OCI-LY1 (cell line): ENCODE data around the gene CKAP2L.

Source experiments
- H2AFZ ChIP-seq: fragments of 200-600 bp; sonication (generic), shearing (Covaris generic); 2 replicates; pipeline ENCODE4 v1.6.0; 2014; ENCODE audit warnings: antibody characterized with exemption, mild to moderate bottlenecking, low read length
- H3F3A ChIP-seq: fragments of 200-600 bp; sonication (generic), shearing (Covaris generic); 2 replicates; pipeline ENCODE4 v1.6.0; 2014; ENCODE audit warnings: mild to moderate bottlenecking, antibody characterized with exemption, low read length, moderate library complexity; ENCODE audit not compliant: insufficient read depth
- H3K27ac ChIP-seq: fragments of 200-600 bp; sonication (generic); 2 replicates; pipeline ENCODE4 v1.5.1; 2014; ENCODE audit warnings: low read length, mixed run types, mild to moderate bottlenecking, low read depth; ENCODE audit not compliant: poor library complexity, severe bottlenecking
- H3K27me3 ChIP-seq: fragments of 200-600 bp; sonication (generic); 2 replicates; pipeline ENCODE4 v1.6.0; 2014; ENCODE audit warnings: antibody characterized with exemption, mild to moderate bottlenecking, low read length, moderate library complexity; ENCODE audit not compliant: insufficient read depth
- H3K36me3 ChIP-seq: fragments of 200-600 bp; sonication (generic); 2 replicates; pipeline ENCODE4 v1.6.1; 2014; ENCODE audit warnings: mild to moderate bottlenecking, antibody characterized with exemption, low read length, moderate library complexity, mixed read lengths; ENCODE audit not compliant: insufficient read depth
- H3K4me1 ChIP-seq: fragments of 200-600 bp; sonication (generic); 2 replicates; pipeline ENCODE4 v1.5.1; 2014; ENCODE audit warnings: mild to moderate bottlenecking, low read length, moderate library complexity; ENCODE audit not compliant: insufficient read depth, severe bottlenecking
- H3K4me2 ChIP-seq: fragments of 200-600 bp; sonication (generic), shearing (Covaris generic); 2 replicates; pipeline ENCODE4 v1.6.1; 2014; ENCODE audit warnings: low read length
- H3K4me3 ChIP-seq: fragments of 200-600 bp; sonication (generic); 2 replicates; pipeline ENCODE4 v1.5.1; 2014; ENCODE audit warnings: low read length, low read depth, mild to moderate bottlenecking, mixed read lengths; ENCODE audit not compliant: poor library complexity, severe bottlenecking
- H3K79me2 ChIP-seq: fragments of 200-600 bp; shearing (Covaris generic); 2 replicates; pipeline ENCODE4 v1.6.1; 2016; ENCODE audit warnings: mixed run types, low read length, mixed read lengths; ENCODE audit not compliant: insufficient read depth
- H3K9ac ChIP-seq: fragments of 200-600 bp; sonication (generic), shearing (Covaris generic); 2 replicates; pipeline ENCODE4 v1.6.1; 2014; ENCODE audit warnings: mild to moderate bottlenecking, low read length, mixed read lengths
- H3K9me2 ChIP-seq: fragments of 200-600 bp; sonication (generic), shearing (Covaris generic); 2 replicates; pipeline ENCODE4 v1.6.1; 2014; ENCODE audit warnings: low read depth, mild to moderate bottlenecking, low read length, mixed read lengths
- H3K9me3 ChIP-seq: fragments of 200-600 bp; shearing (Covaris generic); 2 replicates; pipeline ENCODE4 v1.6.1; 2014; ENCODE audit warnings: low read length, mixed read lengths
- H4K20me1 ChIP-seq: fragments of 200-600 bp; sonication (generic), shearing (Covaris generic); 2 replicates; pipeline ENCODE4 v1.6.0; 2016; ENCODE audit warnings: mild to moderate bottlenecking, low read length; ENCODE audit not compliant: insufficient read depth
- CTCF ChIP-seq: fragments of 200-600 bp; sonication (generic), shearing (Covaris generic); IDR thresholded peaks from 2 replicates; pipeline ENCODE4 v1.5.1; 2017; ENCODE audit warnings: mild to moderate bottlenecking, antibody characterized with exemption, low read length, moderate library complexity, mixed read lengths
- EZH2 ChIP-seq: fragments of 200-600 bp; sonication (generic), shearing (Covaris generic); IDR thresholded peaks from 2 replicates; pipeline ENCODE4 v1.8.0; 2017; ENCODE audit warnings: borderline replicate concordance, mixed run types, mild to moderate bottlenecking, antibody characterized with exemption, low read length, moderate library complexity, mixed read lengths

Gene CKAP2L

GRCh38 chr2:112812318-112813267 is 48.2 kb upstream of the CKAP2L start:
- H3K79me2 ChIP-seq = no peaks in the 10 kb centered on the region
- no peaks in the 10 kb centered on the region for H3F3A ChIP-seq
- no peak overlapping the region for H3K4me2 ChIP-seq
- H3K27ac ChIP-seq = no peak overlapping the region
- no peaks in the 10 kb centered on the region for H4K20me1 ChIP-seq
- H3K9me3 ChIP-seq = peaks cover under 1% of the 10 kb centered on the region; the same call in 1 of the 2 replicates
- H2AFZ ChIP-seq = no peak overlapping the region
- H3K27me3 ChIP-seq = 0 out of 2 replicates have a peak, but pooled peaks cover 7% of the 10 kb centered on the region
- no peak for TF ChIP-seq EZH2
- TF ChIP-seq CTCF = no peak
- H3K4me3 ChIP-seq = no peak overlapping the region
- no peaks in the 10 kb centered on the region for H3K4me1 ChIP-seq
- no peaks in the 10 kb centered on the region for H3K9me2 ChIP-seq
- no peaks in the 10 kb centered on the region for H3K36me3 ChIP-seq
- no peak overlapping the region for H3K9ac ChIP-seq

GRCh38 chr2:112811841-112812306 is 47.5 kb upstream of the CKAP2L start:
- H3K9me3 ChIP-seq = peaks cover 3% of the 10 kb centered on the region; the same call in 1 of the 2 replicates
- no peak overlapping the region for H3K4me3 ChIP-seq
- H2AFZ ChIP-seq = no peak overlapping the region
- H3K4me2 ChIP-seq = no peak overlapping the region
- no peaks in the 10 kb centered on the region for H3K79me2 ChIP-seq
- H3K36me3 ChIP-seq = no peaks in the 10 kb centered on the region
- 0 out of 2 replicates have a peak, but pooled peaks cover 7% of the 10 kb centered on the region for H3K27me3 ChIP-seq
- H3K9me2 ChIP-seq = no peaks in the 10 kb centered on the region
- H3K4me1 ChIP-seq = no peaks in the 10 kb centered on the region
- no peaks in the 10 kb centered on the region for H4K20me1 ChIP-seq
- no peak overlapping the region for H3K27ac ChIP-seq
- no peak for TF ChIP-seq EZH2
- no peak for TF ChIP-seq CTCF
- H3K9ac ChIP-seq = no peak overlapping the region
- H3F3A ChIP-seq = no peaks in the 10 kb centered on the region

- no peaks in the 10 kb centered on the region for H3F3A ChIP-seq
- no peaks in the 10 kb centered on the region for H4K20me1 ChIP-seq
- no peaks in the 10 kb centered on the region for H3K79me2 ChIP-seq
- no peak overlapping the region for H3K4me3 ChIP-seq
- H3K9ac ChIP-seq = no peak overlapping the region
- 0 out of 2 replicates have a peak, but pooled peaks cover 7% of the 10 kb centered on the region for H3K27me3 ChIP-seq
- H3K27ac ChIP-seq = no peak overlapping the region
- H3K9me2 ChIP-seq = no peaks in the 10 kb centered on the region
- no peak overlapping the region for H2AFZ ChIP-seq
- no peaks in the 10 kb centered on the region for H3K4me1 ChIP-seq
- no peak overlapping the region for H3K4me2 ChIP-seq
- TF ChIP-seq EZH2 (no peak), CTCF (no peak)
- H3K9me3 ChIP-seq = peaks cover 3% of the 10 kb centered on the region; the same call in 1 of the 2 replicates
- no peaks in the 10 kb centered on the region for H3K36me3 ChIP-seq
Measured at GRCh38 chr2:112811276-112811831, 46.9 kb upstream of the CKAP2L start.
